Stimulated activated CD8-positive, alpha-beta memory T cell treated with anti-CD3 and anti-CD28 coated beads, Interleukin-7, amount 100 ng/mL, for 1 hour (primary cell): ENCODE data around the gene CADPS2.
"Not testable (repeated sequence)": the region's sequence is repeated elsewhere in the genome, so short reads cannot be mapped to it uniquely, and the experiment has no call there.

Source experiments
- DNase-seq, 2 donors: peaks; one replicate each; pipeline ENCODE4 v3.0.0-alpha.2; 2020; ENCODE audit warnings: low read depth in 2 of 2

The CADPS2 gene

GRCh38 chr7:122674502-122674901 lies 211.8 kb downstream of the CADPS2 start:
- DNase-seq = no peak

DNA sequence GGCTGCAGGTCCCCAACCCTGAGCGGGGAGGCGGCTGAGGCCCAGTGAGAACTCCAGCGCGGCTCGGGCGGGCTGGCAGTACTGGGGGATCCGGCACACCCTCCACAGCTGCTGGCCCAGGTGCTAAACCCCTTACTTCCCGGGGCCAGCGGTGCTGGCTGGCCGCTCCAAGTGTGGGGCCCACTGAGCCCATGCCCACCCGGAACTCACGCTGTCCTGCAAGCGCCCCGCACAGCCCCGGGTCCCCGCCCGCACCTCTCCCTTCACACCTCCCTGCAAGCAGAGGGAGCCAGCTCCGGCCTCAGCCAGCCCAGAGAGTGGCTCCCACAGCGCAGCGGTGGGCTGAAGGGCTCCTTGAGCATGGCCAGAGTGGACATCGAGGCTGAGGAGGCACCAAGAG lies 212.3 kb downstream of the CADPS2 start:
- DNase-seq = no peak

DNA sequence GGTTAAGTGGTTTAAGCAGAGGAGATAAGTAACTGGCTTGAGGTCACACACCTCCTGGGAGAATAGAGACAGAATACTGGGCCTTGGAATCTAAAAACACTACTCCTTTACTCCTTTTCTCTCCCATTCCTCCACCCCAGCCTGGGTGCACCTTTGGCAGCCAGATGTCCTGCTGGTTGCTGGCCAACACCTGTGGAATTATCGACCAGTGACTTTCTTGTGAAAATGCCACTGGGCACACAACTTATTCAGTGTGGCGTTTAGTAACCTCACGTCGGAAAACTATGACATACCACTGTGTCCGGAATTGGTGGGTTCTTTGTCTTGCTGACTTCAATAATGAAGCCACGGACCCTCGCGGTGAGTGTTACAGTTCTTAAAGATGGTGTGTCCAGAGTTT lies 213.7 kb downstream of the CADPS2 start:
- DNase-seq = no peak

DNA sequence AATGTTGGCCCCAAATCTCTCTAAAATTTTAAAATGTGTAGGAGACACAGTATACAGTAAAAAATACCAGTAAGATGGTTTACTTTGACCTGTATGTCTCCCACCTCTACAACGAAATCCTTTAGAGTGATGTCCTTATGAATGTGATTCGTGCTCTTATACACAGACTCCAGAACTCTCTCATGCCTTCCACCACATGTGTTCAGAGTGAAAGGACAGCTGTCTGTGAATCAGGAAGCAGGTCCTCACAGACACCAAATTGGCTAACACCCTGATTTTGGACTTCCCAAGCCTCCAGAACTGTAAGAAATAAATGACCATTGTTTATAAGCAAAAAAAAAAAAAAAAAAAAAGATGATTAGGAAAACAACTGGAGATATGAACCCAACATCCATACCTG lies 222.5 kb downstream of the CADPS2 start:
- DNase-seq = no peak

DNA sequence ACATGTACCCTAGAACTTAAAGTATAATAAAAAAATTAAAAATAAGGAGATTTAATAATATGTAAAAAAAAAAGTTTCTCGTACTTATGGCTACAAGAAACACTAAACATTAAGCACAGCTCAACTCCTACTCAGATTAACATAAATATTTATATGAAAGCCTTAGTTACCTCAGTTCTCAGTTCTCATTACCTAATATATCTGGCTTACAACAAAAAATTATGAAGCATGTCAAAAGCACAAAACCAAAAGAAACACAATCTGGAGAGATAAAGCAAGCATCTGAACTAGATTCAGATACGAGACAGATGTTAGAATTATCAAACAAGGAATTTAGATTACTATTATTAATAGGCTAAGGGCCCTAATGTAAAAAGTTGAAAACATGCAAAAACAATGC lies 227.4 kb downstream of the CADPS2 start:
- DNase-seq = no peak

DNA sequence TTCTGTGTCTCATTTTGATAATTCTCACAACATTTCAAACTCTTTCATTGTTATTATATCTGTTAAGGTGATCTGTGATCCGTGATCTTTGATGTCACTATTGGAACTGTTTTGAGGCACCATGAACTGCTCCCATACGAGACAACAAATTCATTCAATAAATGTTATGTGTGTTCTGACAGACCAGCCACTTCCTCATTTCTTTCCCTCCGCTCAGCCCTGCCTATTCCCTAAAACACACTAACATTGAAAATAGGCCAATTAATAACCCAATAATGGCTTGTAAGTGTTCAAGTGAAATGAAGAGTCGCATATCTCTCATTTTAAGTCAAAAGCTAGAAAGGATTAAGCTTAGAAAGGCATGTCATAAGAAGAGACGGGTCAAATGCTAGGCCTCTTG lies 232.6 kb downstream of the CADPS2 start:
- no peak for DNase-seq

DNA sequence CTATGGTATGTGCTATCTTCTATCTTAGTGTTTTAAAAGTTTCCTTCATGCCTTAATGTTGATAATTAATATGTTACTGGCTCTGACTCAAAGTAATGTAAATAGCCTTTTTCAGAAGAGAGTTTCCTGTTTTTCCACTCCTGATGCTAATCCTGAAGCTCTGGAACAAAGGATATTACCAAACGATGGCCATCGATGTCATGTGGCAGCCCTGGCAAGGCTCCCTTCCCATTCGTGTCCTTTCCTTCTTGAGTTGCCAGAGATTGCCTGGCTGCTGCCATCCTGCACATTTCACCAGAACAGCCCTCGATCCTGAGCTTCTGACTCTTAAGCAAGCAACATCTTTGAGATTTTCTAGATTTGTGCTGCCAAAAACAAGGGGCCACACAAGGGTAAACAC lies 233.4 kb downstream of the CADPS2 start:
- DNase-seq = no peak

- no peak for DNase-seq
Observed at GRCh38 chr7:122651451-122651850, 234.8 kb downstream of the CADPS2 start.

DNA sequence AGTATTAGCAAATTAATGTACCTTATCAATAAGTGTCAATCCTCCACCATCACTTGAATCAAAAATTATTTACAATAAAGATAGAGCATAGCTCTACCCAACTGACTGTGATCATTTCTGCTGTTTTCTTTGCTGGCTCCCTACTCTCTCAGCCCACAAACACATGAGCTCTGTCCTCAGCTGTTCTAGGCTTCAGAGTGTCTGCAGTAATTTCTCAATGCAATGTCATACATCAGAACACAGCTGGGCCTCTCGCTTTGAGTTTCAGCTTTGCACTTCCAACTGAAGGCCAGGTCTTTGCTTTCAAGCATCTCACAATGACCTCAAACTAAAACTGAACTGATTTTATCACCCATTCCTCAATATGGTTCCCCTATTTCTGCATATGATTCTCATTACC lies 243.0 kb downstream of the CADPS2 start:
- no peak for DNase-seq

DNA sequence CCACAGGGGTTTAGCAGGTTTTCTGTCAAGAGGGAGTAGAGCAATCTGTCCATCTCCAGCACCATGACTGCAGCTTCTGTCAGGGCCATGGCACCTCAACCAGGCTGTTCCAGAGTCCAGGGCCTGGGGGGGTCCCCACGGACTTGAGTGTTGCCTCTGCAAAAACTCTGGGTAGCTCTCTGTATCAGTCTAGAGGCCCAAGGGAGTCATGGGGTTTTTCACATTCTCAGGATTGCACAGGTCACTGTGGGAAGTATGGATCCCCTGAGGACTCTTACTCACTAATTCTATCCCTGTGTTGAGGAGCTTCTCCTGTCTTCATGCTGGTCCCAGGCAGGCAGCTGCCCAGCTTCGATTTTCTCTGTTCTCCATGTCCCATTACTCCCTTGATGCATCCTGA lies 247.8 kb downstream of the CADPS2 start:
- DNase-seq = no peak

- DNase-seq = no peak
Observed at GRCh38 chr7:122637784-122638183, 248.5 kb downstream of the CADPS2 start.

- DNase-seq = not testable (repeated sequence)
Observed at GRCh38 chr7:122635481-122635880, 250.8 kb downstream of the CADPS2 start.

GRCh38 chr7:122633472-122633871 lies 252.8 kb downstream of the CADPS2 start:
- no peak for DNase-seq

DNA sequence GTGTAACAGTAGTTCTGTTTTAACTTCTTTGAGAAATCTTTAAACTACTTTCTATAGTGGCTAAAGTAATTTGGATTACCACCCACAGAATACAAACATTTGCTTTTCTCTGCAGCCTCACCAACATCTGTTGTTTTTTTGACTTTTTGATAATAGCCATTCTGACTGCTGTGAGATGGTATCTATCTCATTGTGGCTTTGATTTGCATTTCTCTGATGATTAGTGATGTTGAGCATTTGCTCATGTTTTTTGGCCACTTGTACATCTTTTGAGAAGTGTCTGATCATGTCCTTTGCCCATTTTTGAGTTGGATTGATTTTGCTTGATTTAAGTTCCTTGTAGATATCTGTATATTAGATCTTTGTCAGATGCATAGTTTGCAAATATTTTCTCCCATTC lies 254.0 kb downstream of the CADPS2 start:
- no peak for DNase-seq

GRCh38 chr7:122629412-122629953 lies 256.8 kb downstream of the CADPS2 start:
- no peak for DNase-seq

GRCh38 chr7:122628651-122629411 lies 257.4 kb downstream of the CADPS2 start:
- DNase-seq = no peak

- no peak for DNase-seq
Observed at GRCh38 chr7:122626785-122627184, 259.5 kb downstream of the CADPS2 start.

DNA sequence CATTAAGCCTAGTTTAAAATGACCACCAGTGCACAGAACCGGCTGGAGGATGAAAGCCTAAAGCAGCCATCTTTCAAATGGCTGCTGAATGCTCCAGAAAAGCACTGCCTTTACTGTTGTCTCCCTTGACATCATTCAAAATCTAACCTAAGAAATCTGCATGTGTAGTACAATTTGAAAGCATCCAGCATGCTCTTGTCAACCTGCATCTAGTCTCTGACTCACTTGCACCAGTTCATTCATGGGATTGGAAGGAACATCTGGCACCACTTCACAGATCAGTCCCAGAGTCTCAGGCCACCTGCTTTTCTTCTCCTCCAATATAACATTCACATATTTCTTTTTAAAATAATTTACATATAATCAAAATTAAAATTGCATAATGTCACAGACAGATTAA lies 263.6 kb downstream of the CADPS2 start:
- DNase-seq = no peak

GRCh38 chr7:122619664-122620063 lies 266.6 kb downstream of the CADPS2 start:
- DNase-seq = no peak

- DNase-seq = no peak
Observed at GRCh38 chr7:122618585-122619189, 267.6 kb downstream of the CADPS2 start.

DNA sequence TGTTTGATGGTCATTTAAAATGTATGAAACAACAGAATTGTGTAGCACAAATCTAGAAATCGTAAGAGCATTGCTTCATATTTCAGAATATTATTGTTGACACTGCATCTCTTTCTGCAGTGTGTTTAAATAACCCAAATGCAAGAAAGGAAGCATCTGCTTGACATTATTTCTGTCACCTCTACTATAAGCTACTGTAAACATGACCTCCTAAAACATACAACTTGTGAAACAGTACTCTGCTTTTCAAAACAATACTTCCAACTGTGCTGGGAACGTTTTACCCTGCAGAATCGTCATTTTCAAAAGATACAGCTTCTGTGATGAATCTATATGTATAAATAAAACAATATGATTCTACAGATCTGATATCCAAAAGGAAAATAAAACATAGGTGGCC lies 269.3 kb downstream of the CADPS2 start:
- DNase-seq = no peak

- DNase-seq = no peak
Observed at GRCh38 chr7:122605929-122606328, 280.3 kb downstream of the CADPS2 start.

DNA sequence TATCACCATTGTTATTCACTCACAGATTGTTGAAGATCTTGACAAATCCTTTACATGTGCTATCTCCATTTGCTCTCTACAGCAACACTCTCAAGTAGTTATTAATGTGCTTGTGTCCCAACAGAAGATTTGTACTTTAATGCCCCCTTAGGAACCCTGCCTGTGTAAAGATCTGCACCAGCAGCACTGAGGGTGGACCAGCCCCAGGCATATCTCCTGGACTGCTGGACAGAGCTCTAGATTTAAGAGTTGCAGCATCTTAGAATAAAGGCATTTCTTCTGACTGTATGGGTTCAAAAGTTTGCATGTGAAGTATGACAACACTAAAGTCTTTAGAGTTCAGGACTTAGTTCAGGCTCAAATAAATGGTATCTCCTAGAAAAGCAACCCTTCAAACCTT lies 282.0 kb downstream of the CADPS2 start:
- no peak for DNase-seq
